Stimulated activated CD4-positive, alpha-beta T cell treated with anti-CD3 and anti-CD28 coated beads, Interleukin-1b, Interleukin-23, amount 100 ng/mL, for 1 hour (primary cell): ENCODE results near the gene FADS2.

Experiments used
- DNase-seq, 2 donors: peaks; one replicate each; pipeline ENCODE4 v3.0.0-alpha.2; 2020; ENCODE audit warnings: low read depth in 2 of 2

Gene FADS2

DNA sequence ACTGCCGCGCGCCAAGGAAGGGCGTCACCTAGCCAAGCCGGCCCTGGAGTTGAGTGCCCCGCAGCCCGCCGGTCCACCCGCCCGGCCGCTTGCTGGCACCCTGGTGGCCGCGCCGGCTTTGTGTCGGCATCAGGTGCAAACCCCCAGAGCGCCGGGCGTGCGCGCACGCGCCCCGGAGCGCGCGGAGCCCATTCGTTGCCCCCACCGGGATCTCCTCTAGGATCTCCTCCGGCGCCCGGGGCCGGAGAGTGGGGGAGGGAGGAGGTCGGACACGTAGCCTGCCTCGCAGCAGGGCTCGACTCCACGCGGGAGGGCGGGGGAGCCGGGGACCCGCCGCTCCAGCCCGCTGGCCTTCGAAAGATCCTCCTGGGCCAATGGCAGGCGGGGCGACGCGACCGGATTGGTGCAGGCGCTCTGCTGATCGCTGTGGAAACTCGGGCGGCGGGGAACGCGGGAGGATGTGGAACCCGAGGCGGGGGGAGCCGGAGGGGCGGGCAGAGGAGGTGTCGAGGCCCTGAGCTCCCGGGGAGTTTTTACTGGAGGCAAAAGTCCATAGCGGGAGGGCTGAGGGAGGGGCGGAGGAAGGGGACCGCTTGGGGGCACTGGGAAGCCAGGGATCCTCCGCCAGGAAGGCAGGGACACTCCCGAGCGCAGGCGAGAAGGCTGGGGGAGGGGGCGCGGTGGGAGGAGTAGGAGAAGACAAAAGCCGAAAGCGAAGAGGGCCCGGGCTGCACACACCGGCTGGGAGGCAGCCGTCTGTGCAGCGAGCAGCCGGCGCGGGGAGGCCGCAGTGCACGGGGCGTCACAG, at the start of gene FADS2:
TSS of gene FADS2 (plus strand) at position 730 of the 808 bp plus-strand sequence. CDS start 91 bp downstream, outside the sequence.
- DNase-seq, result peak in 1 of 2 donors; percentile 14

- DNase-seq, result no peak
These were observed 49.7 kb upstream of the FADS2 start for GRCh38 chr11:61778357-61778886.

- DNase-seq, result no peak
These were observed 49.0 kb upstream of the FADS2 start for GRCh38 chr11:61778920-61779650.

DNA sequence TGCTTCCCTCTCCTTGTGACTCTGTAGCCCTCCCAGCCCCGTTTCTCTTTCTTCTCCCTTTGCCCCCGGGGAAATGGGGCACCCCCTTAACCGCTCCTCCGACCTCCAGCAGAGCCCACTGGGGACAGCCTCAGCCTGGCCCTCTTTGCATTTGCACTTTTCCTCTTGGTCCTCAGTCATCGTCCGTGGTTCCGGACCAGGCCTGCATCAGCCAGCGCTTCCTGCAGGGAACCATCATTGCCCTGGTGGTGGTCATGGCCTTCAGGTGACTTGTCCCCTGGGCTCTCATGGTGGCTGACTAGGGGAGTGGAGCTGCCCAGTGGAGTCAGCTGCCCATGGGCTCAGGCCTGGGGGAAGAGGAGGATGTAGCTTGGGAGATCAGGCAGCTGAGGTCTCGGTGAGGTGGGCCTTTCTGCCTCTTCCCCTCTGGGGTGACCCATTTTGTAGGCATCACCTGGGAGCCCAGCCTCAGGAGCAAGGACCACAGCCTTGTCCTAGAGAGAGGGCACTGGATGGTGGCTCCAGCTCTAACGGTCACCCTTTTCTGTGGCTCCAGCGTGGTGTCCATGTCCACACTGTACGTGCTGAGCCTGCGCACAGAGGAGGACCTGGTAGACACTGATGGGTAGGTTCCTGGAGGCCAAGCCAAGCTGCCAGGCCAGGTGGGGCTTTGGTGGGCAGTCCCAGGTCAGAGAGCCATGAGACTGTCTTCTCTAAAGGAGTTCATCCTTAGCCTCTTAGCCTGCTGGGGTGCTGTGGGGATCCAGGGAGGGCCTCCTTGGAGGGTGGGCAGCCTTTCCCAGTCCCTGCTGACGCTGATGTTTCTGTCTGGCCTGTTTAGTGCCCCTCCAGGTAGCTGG, 48.2 kb upstream of the FADS2 start:
- DNase-seq, result no peak

DNA sequence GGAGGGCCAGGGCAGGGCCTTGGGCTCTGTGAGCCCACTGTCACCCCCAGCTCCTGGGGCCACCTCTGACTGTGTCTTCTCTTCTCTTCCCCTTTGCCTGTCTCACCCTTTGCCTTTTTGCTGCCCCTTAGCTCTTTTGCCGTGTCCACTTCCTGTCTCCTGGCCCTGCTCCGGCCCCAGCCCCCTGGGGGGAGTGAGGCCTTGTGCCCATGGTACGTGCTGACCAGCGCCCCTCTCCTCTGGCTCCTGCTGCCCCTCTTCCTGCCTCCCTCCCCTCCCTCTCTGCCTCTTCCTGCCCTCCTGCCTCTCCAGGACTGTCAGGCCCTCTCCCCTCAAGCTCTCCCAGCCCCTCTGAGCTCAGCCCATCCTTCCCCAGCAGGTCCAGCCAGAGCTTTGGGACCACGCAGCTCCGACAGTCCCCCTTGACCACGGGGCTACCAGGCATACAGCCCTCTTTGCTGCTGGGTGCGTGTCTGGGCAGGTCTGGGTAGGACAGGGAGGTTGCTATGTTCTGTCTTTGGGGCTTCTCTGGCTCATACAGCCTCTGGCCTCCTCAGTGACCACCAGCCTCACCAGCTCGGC, 47.4 kb upstream of the FADS2 start:
- DNase-seq, result no peak

DNA sequence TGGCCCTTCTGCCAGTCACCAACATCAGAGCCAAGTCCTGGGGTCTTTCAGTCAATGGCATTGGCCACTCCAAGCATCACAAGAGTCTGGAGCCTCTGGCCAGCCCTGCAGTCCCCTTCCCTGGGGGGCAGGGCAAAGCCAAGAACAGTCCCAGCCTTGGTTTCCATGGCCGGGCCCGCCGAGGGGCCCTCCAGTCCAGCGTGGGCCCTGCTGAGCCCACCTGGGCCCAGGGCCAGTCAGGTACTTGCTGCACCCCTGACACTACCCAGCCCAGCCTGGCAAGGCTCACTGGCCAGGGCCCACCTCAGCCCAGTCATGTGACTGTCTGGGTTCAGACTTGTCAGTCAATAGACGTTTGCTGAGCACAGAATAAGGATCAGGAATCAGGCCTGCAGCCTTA, 46.5 kb upstream of the FADS2 start:
- no peak for DNase-seq

DNA sequence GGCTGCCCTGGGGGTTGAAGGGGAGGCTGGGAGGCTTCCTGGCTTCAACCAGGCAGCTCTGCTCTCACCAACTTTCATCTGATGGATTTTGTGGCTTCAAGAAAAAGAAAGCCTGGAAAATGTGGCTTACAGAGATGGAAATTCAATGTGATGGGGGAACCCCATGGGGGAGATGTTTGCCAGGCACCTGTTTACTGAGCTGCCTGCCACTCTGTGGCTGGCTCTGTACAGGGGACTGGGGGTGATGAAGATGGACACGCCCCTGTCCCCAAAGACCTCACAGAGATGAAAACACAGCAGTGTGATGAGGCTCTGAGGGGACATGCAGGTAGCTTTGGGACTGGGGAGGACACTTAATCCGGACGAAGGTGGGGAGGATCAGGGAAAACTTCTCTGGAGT, 45.8 kb upstream of the FADS2 start:
- DNase-seq, result no peak

DNA sequence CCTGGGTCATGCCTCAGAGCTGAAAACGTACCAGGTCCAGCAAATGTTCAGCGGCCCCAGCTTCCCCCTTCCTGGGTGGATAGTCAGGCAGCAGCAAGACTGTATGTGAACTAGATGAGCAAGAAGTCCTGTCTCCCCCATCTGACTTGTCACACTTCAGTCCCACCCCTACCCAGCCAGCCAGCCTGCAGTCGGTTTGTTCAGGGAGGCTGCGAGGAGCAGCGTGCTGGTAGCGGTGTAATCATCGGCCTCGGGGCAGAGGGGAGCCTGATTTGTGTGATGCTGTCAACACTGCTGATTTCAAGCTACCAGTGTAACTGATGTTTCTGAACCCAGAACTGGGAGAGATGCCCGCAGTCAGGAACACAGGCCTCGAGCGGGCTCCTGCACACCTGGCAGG, 45.3 kb upstream of the FADS2 start:
- no peak for DNase-seq

DNA sequence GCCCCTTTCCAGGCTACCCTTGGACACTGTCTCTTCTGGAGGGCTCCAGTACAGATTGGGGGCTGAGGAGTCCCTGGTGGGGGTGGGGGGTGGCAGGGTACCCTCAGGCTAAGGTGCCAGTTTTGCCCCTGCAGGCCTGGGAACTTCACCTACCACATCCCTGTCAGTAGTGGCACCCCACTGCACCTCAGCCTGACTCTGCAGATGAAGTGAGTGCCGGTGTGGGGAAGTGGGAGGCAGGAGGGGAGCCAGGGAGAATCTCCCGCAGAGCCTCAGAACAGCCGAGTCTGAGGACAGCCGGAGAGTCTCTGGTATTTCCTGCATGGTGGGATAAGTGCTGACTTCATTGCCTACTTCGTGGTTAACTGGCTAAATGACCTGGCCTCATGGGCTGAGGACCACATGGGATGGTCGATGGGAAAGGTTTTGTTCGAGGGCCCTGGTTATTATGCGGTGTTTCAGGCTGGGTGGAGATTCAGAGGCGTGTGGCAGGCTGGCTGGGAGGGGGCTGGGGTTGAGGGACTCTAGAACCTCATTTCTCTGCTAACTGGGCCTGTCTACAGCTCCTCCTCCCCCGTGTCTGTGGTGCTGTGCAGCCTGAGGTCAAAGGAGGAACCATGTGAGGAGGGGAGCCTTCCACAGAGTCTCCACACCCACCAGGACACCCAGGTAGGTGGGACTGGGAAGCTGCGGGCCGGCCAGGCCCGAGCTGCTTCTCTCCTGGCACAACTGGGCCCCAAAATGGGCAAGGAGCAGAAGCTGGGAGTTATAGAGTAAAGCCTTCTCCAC, 44.2 kb upstream of the FADS2 start:
- no peak for DNase-seq

DNA sequence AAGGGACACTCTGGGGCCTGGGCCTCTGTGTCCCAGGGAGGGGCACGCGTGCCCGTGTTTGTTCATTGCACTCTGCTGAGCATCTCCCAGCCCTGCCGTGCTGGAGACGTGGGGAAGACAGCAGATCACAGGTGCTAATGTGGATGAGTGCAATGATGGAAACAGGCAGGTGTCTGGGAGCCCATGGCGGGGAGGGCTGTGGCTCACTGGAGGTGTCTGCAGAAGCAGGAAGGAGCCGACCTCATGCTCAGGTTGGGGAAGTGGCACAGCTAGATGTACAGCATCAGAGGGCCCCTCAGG, 43.6 kb upstream of the FADS2 start:
- no peak for DNase-seq

DNA sequence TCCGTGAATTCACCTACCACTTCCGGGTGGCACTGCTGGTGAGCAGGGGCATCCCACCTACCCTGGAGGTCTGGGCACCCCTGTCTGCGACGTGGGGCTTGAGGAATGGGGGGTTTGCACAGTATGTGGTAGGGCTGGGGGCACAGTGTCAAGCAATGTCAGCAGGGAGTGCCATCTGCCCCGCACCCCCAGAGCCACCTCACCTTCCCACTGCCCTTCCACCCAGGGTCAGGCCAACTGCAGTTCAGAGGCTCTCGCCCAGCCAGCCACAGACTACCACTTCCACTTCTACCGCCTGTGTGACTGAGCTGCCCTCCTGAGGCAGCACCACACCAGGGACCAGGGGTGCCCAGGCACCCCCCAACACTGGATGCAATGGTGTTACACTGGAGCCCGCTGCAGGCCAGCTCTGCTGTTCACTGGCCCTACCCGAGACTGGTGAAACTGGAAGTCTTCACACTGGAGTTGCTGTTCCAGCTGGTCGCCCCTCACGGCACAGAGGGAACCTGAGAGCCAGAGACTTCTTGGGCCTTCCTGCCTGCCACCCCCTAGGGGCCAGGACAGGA, 42.2 kb upstream of the FADS2 start:
- no peak for DNase-seq

- DNase-seq, result no peak
These were observed 40.1 kb upstream of the FADS2 start for GRCh38 chr11:61787928-61788491.

DNA sequence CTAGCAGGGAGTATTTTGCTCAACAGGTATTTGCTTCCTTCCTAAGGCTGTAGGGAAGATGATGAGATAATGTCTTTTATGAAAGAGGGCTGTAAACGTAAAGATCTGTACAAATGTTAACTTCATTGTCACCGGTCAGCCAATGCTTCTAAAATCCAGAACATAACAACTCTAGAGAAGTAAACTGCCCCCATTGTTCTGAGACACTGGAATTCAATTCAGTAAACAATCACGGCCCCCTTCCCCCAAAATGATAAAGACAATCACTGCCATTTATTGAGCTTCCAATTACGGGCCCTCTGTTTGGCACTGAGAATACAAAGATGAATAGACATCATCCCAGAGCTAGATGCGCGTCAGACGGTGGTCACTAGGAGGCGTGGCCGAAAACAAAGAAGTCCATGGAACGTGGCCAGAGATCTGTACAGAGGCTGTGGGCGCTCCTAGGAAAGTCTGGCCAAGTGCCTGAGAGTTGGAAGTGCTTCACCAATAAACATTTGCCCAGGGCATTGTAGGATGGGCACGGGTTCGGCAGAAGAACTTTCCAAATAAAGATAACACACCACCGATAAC, 36.3 kb upstream of the FADS2 start:
- DNase-seq, result no peak

- DNase-seq, result peak; percentile 60 to 70
These were observed 35.6 kb upstream of the FADS2 start, which contains the start of the genes FEN1 and TMEM258 for GRCh38 chr11:61792310-61793082. TSS of gene FEN1 (plus strand) at chr11:61792911. CDS start at chr11:61795362, 2,451 bp downstream. TSS of gene TMEM258 (minus strand) at chr11:61792599. CDS start at chr11:61792558, 41 bp downstream.

GRCh38 chr11:61793083-61793828, 34.8 kb upstream of the FADS2 start:
- no peak for DNase-seq

GRCh38 chr11:61793829-61794204, 34.3 kb upstream of the FADS2 start:
- no peak for DNase-seq

DNA sequence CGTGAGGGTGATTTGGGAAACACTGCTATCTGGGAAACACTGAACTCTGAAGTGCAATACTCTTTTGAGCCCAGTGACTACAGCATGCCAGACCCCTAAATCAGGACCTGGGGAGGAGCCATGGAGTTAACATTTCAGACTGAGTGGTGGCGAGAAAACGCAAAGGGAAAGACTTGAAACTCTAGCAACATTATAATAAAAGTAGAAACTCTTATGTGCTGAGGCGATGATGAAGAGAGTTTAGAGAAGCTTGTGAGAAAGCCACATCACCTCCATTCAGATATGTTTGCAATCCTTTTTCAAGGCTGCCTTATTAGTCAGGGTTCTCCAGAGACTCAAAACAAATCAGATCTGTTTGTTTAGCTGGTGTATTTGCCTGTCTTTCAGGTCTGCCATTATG, 33.5 kb upstream of the FADS2 start:
- no peak for DNase-seq

DNA sequence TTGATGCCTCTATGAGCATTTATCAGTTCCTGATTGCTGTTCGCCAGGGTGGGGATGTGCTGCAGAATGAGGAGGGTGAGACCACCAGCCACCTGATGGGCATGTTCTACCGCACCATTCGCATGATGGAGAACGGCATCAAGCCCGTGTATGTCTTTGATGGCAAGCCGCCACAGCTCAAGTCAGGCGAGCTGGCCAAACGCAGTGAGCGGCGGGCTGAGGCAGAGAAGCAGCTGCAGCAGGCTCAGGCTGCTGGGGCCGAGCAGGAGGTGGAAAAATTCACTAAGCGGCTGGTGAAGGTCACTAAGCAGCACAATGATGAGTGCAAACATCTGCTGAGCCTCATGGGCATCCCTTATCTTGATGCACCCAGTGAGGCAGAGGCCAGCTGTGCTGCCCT, 32.6 kb upstream of the FADS2 start:
- no peak for DNase-seq
